Stimulated activated CD8-positive, alpha-beta memory T cell treated with anti-CD3 and anti-CD28 coated beads, Interleukin-4, amount 100 ng/mL, for 4 hours (primary cell): ENCODE data around the gene S1PR3.

Experiments
- DNase-seq, 2 donors: peaks; one replicate each; pipeline ENCODE4 v3.0.0-alpha.2; 2020; ENCODE audit warnings: low read depth in 2 of 2, low spot score in 1 of 2

The S1PR3 gene

GRCh38 chr9:89008055-89008743, 16.9 kb downstream of the S1PR3 start:
- no peak for DNase-seq

GRCh38 chr9:89008744-89009545, 17.7 kb downstream of the S1PR3 start:
- DNase-seq, result no peak

GRCh38 chr9:89009546-89009840, 18.2 kb downstream of the S1PR3 start:
- no peak for DNase-seq

- no peak for DNase-seq
These were observed 18.8 kb downstream of the S1PR3 start for GRCh38 chr9:89010056-89010455.

GRCh38 chr9:89010526-89011111, 19.4 kb downstream of the S1PR3 start:
- DNase-seq, result no peak

GRCh38 chr9:89011683-89012082, 20.4 kb downstream of the S1PR3 start:
- no peak for DNase-seq

GRCh38 chr9:89012294-89013042, 21.2 kb downstream of the S1PR3 start:
- DNase-seq, result no peak

GRCh38 chr9:89013660-89014059, 22.4 kb downstream of the S1PR3 start:
- DNase-seq, result no peak

- no peak for DNase-seq
These were observed 22.9 kb downstream of the S1PR3 start for GRCh38 chr9:89014153-89014552.

- DNase-seq, result no peak
These were observed 24.1 kb downstream of the S1PR3 start for GRCh38 chr9:89015336-89015735.

GRCh38 chr9:89020754-89021153, 29.5 kb downstream of the S1PR3 start:
- no peak for DNase-seq

- DNase-seq, result no peak
These were observed 30.0 kb downstream of the S1PR3 start for GRCh38 chr9:89021154-89021803.

- no peak for DNase-seq
These were observed 30.9 kb downstream of the S1PR3 start for GRCh38 chr9:89022001-89022759.

GRCh38 chr9:89022902-89023301, 31.6 kb downstream of the S1PR3 start:
- no peak for DNase-seq

- DNase-seq, result no peak
These were observed 32.5 kb downstream of the S1PR3 start for GRCh38 chr9:89023740-89024139.

GRCh38 chr9:89024727-89025126, 33.5 kb downstream of the S1PR3 start:
- DNase-seq, result no peak

- no peak for DNase-seq
These were observed 34.3 kb downstream of the S1PR3 start for GRCh38 chr9:89025553-89025952.

GRCh38 chr9:89026876-89027275, 35.6 kb downstream of the S1PR3 start:
- no peak for DNase-seq

- no peak for DNase-seq
These were observed 38.5 kb downstream of the S1PR3 start for GRCh38 chr9:89029788-89030187.

GRCh38 chr9:89032173-89032572, 40.9 kb downstream of the S1PR3 start:
- DNase-seq, result no peak

- DNase-seq, result no peak
These were observed 41.4 kb downstream of the S1PR3 start for GRCh38 chr9:89032661-89033060.
